Ishikawa (cell line): Measurements from ENCODE around the gene EPB41.

Source experiments
- MAX ChIP-seq: IDR thresholded peaks from 2 replicates; pipeline ENCODE4 v1.6.1; 2012
- TAF1 ChIP-seq: IDR thresholded peaks from 2 replicates; pipeline ENCODE4 v1.6.1; 2012; ENCODE audit warnings: low read depth, mild to moderate bottlenecking

DNA sequence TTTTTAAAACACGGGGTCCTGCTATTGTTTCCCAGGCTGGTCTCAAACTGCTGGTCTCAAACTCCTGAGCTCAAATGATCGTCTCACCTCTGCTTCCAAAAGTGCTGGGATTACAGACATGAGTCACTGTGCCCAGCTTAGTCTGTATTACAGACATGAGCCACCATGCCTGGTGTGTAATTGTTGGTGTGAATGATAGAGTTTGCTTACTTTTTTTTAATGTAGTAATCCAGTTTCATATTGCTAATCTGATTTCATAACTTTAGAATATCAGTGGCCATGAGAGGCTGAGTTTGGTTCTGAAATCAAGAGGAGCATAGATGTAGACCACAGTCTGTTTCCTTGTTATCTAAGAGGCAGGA, 3.4 kb downstream of the EPB41 start:
- TF ChIP-seq MAX (no peak), TAF1 (no peak)
